H1 (cell line): ENCODE measurements around the gene TCEAL7. TPM values are rescaled to one million over a fixed set of nuclear protein-coding genes. Genes with fewer than 3 reads are reported as not detected.
A peak's percentile ranks its signal among the peaks of the same experiment; 100 is the strongest.

Experiments used
- CTCF ChIA-PET: fragments of 300-600 bp; sonication (Branson Sonifier 250); formaldehyde crosslinking; loops from one replicate; lab custom pipeline; 2021; ENCODE audit not compliant: partially characterized antibody; lab: Charles Lee
- POLR2A ChIA-PET: fragments of 300-600 bp; sonication (Branson Sonifier 250); formaldehyde crosslinking; loops from one replicate; lab custom pipeline; 2021; ENCODE audit warnings: inconsistent platforms; ENCODE audit not compliant: partially characterized antibody; lab: Charles Lee
- DNase-seq, 2 experiments: peaks; one replicate each; pipeline versions ENCODE4 v3.0.0 to v3.0.0-alpha.2; 2010 to 2022; ENCODE audit warnings: low spot score in 2 of 2, low read depth in 1 of 2, mixed read lengths in 1 of 2
- FAIRE-seq: peaks from 2 replicates; lab custom pipeline; 2011; peaks lifted over from hg19 to GRCh38; lab: Jason Lieb, UNC
- H2AFZ ChIP-seq: 2 replicates; pipeline ENCODE4 v1.8.1; 2012; ENCODE audit warnings: low read length, inconsistent platforms
- H2AK5ac ChIP-seq: 2 replicates; pipeline ENCODE4 v1.6.1; 2013; ENCODE audit warnings: low read depth, low read length
- H2BK120ac ChIP-seq: replicated peaks from 2 replicates; pipeline ENCODE3; 2013; ENCODE audit warnings: low read depth, low read length, inconsistent platforms
- H2BK12ac ChIP-seq: 2 replicates; pipeline ENCODE4 v1.6.1; 2013; ENCODE audit warnings: low read depth, low read length
- H2BK15ac ChIP-seq: 2 replicates; pipeline ENCODE4 v1.6.1; 2013; ENCODE audit warnings: low read length
- H2BK20ac ChIP-seq: 2 replicates; pipeline ENCODE4 v1.6.1; 2013; ENCODE audit warnings: low read length
- H2BK5ac ChIP-seq: 2 replicates; pipeline ENCODE4 v1.6.1; 2013; ENCODE audit warnings: low read depth, low read length
- H3K14ac ChIP-seq: 2 replicates; pipeline ENCODE4 v1.6.1; 2013; ENCODE audit warnings: inconsistent platforms; ENCODE audit not compliant: insufficient read length
- H3K18ac ChIP-seq: 2 replicates; pipeline ENCODE4 v1.6.1; 2013; ENCODE audit warnings: low read length; ENCODE audit errors: extremely low read depth
- H3K23ac ChIP-seq: 2 replicates; pipeline ENCODE4 v1.6.1; 2013; ENCODE audit warnings: inconsistent platforms; ENCODE audit not compliant: insufficient read length
- H3K23me2 ChIP-seq: 2 replicates; pipeline ENCODE4 v1.6.1; 2013; ENCODE audit warnings: low read depth, low read length
- H3K27ac ChIP-seq: 2 replicates; pipeline ENCODE4 v1.6.1; 2011; ENCODE audit warnings: low read depth, low read length, inconsistent platforms
- H3K27me3 ChIP-seq, 4 experiments: replicated peaks in 1 of 4; 1 replicate in 1 of 4; 2 replicates in 3 of 4; pipeline versions ENCODE4 v1.6.1 to v1.8.1; 2011 to 2013; ENCODE audit warnings: low read length in 3 of 4, mild to moderate bottlenecking in 3 of 4, inconsistent platforms in 2 of 4, mixed read lengths in 2 of 4, moderate library complexity in 1 of 4; ENCODE audit not compliant: control insufficient read depth in 3 of 4, insufficient read depth in 3 of 4; ENCODE audit errors: extremely low read depth in 1 of 4
- H3K36me3 ChIP-seq, 4 experiments: 2 replicates each; pipeline versions ENCODE4 v1.6.1 to v1.8.1; 2011 to 2013; ENCODE audit warnings: mild to moderate bottlenecking in 4 of 4, low read length in 3 of 4, moderate library complexity in 2 of 4, control low read depth in 1 of 4, inconsistent platforms in 1 of 4; ENCODE audit not compliant: insufficient read depth in 4 of 4, control insufficient read depth in 2 of 4
- H3K4ac ChIP-seq: replicated peaks from 2 replicates; pipeline ENCODE3; 2013; ENCODE audit warnings: low read length, low read depth, mixed read lengths, inconsistent platforms; ENCODE audit not compliant: insufficient read length
- H3K4me1 ChIP-seq, 4 experiments: replicated peaks in 1 of 4; 1 replicate in 1 of 4; 2 replicates in 3 of 4; pipeline versions ENCODE4 v1.6.1 to v1.8.1; 2011 to 2013; ENCODE audit warnings: low read length in 3 of 4, inconsistent platforms in 2 of 4, mixed read lengths in 1 of 4; ENCODE audit not compliant: insufficient read depth in 4 of 4, control insufficient read depth in 3 of 4
- H3K4me2 ChIP-seq, 2 experiments: 2 replicates each; pipeline versions ENCODE4 v1.6.1 to v1.8.1; 2011 to 2013; ENCODE audit warnings: low read depth in 2 of 2, low read length in 2 of 2, control low read depth in 1 of 2, inconsistent platforms in 1 of 2, mild to moderate bottlenecking in 1 of 2; ENCODE audit not compliant: insufficient read depth in 1 of 2
- H3K4me3 ChIP-seq, 4 experiments: fragments of 200-600, 300-600 bp in 1 of 4; sonication (generic), shearing (Covaris generic), sonication (Bioruptor Twin) in 1 of 4; 2 replicates each; pipeline versions ENCODE4 v1.5.1 to v1.8.1; 2011 to 2016; ENCODE audit warnings: low read length in 4 of 4, low read depth in 3 of 4, control low read depth in 2 of 4, inconsistent platforms in 2 of 4, mild to moderate bottlenecking in 2 of 4, mixed read lengths in 1 of 4, moderate library complexity in 1 of 4; ENCODE audit not compliant: insufficient read depth in 2 of 4; ENCODE audit errors: extremely low read depth in 1 of 4
- H3K56ac ChIP-seq: replicated peaks from 2 replicates; pipeline ENCODE3; 2013; ENCODE audit warnings: low read depth, mild to moderate bottlenecking, mixed read lengths, low read length, inconsistent platforms; ENCODE audit not compliant: insufficient read length
- H3K79me1 ChIP-seq: 2 replicates; pipeline ENCODE4 v1.6.1; 2013; ENCODE audit warnings: low read depth, low read length, control low read depth
- H3K79me2 ChIP-seq, 2 experiments: 2 replicates each; pipeline versions ENCODE4 v1.6.1 to v1.8.1; 2012 to 2013; ENCODE audit warnings: low read length in 2 of 2, mild to moderate bottlenecking in 2 of 2, inconsistent platforms in 1 of 2; ENCODE audit not compliant: insufficient read depth in 2 of 2, control insufficient read depth in 1 of 2
- H3K9ac ChIP-seq, 4 experiments: replicated peaks in 1 of 4; 1 replicate in 1 of 4; 2 replicates in 3 of 4; pipeline versions ENCODE4 v1.6.1 to v1.8.1; 2011 to 2013; ENCODE audit warnings: low read depth in 3 of 4, low read length in 3 of 4, control low read depth in 2 of 4, mild to moderate bottlenecking in 2 of 4, moderate library complexity in 2 of 4, inconsistent platforms in 1 of 4; ENCODE audit errors: extremely low read depth in 1 of 4
- H3K9me3 ChIP-seq, 2 experiments: 2 replicates each; pipeline versions ENCODE4 v1.6.1 to v1.8.1; 2012 to 2013; ENCODE audit warnings: mild to moderate bottlenecking in 2 of 2, moderate library complexity in 2 of 2, control low read depth in 1 of 2, inconsistent platforms in 1 of 2, low read depth in 1 of 2, low read length in 1 of 2, mixed read lengths in 1 of 2; ENCODE audit not compliant: insufficient read depth in 2 of 2
- H4K20me1 ChIP-seq, 2 experiments: replicated peaks in 1 of 2; 2 replicates each; pipeline versions ENCODE3 to v1.8.1; 2011 to 2013; ENCODE audit warnings: inconsistent platforms in 2 of 2, low read length in 2 of 2, mild to moderate bottlenecking in 1 of 2; ENCODE audit not compliant: insufficient read depth in 2 of 2, control insufficient read depth in 1 of 2
- H4K5ac ChIP-seq: 2 replicates; pipeline ENCODE4 v1.6.1; 2013; ENCODE audit warnings: low read length, low read depth, mixed read lengths, inconsistent platforms; ENCODE audit not compliant: insufficient read length
- H4K8ac ChIP-seq: 2 replicates; pipeline ENCODE4 v1.8.0; 2013; ENCODE audit warnings: mild to moderate bottlenecking, moderate library complexity, low read length, inconsistent platforms; ENCODE audit not compliant: insufficient read depth; ENCODE audit errors: extremely low read depth
- H4K91ac ChIP-seq: replicated peaks from 2 replicates; pipeline ENCODE3; 2013; ENCODE audit warnings: low read length, mixed read lengths, inconsistent platforms; ENCODE audit not compliant: insufficient read length
- BRCA1 ChIP-seq: IDR thresholded peaks from 2 replicates; pipeline ENCODE4 v1.6.1; 2012; ENCODE audit warnings: low read depth, low read length, improper control_type of control experiment
- CREB1 ChIP-seq: IDR thresholded peaks from 2 replicates; pipeline ENCODE4 v1.6.1; 2012; ENCODE audit warnings: inconsistent platforms
- EZH2 ChIP-seq: fragments of 200-600 bp; sonication (generic); IDR thresholded peaks from 2 replicates; pipeline ENCODE4 v1.7.1; 2012; ENCODE audit warnings: low read depth, mild to moderate bottlenecking, moderate library complexity, low read length, inconsistent platforms; ENCODE audit not compliant: severe bottlenecking
- HDAC6 ChIP-seq: IDR thresholded peaks from one replicate; pipeline ENCODE4 v1.7.1; 2012; ENCODE audit warnings: low read depth, mild to moderate bottlenecking, inconsistent platforms, low read length, moderate library complexity
- JUND ChIP-seq: IDR thresholded peaks from 2 replicates; pipeline ENCODE4 v1.6.1; 2011; ENCODE audit warnings: mild to moderate bottlenecking, improper control_type of control experiment, low read length
- NANOG ChIP-seq: IDR thresholded peaks from 2 replicates; pipeline ENCODE4 v1.6.1; 2011; ENCODE audit warnings: low read length, low read depth, mild to moderate bottlenecking, inconsistent platforms; ENCODE audit not compliant: insufficient read depth, poor library complexity, severe bottlenecking
- SIN3A ChIP-seq, 2 experiments: IDR thresholded peaks in 1 of 2; conservative IDR thresholded peaks in 1 of 2; 2 replicates each; pipeline ENCODE4 v1.6.1; 2011 to 2012; ENCODE audit warnings: low read length in 2 of 2, improper control_type of control experiment in 1 of 2, low read depth in 1 of 2, mild to moderate bottlenecking in 1 of 2
- SP1 ChIP-seq: IDR thresholded peaks from 2 replicates; pipeline ENCODE4 v1.6.1; 2011; ENCODE audit warnings: low read depth, low read length
- TBP ChIP-seq: IDR thresholded peaks from 2 replicates; pipeline ENCODE4 v1.6.1; 2011; ENCODE audit warnings: low read depth, low read length, improper control_type of control experiment
- TCF12 ChIP-seq: IDR thresholded peaks from 2 replicates; pipeline ENCODE4 v1.6.1; 2011; ENCODE audit warnings: low read depth, mild to moderate bottlenecking, low read length
- YY1 ChIP-seq: IDR thresholded peaks from 2 replicates; pipeline ENCODE4 v1.6.1; 2011; ENCODE audit warnings: low read depth, mild to moderate bottlenecking, low read length
- WGBS, 2 experiments: shearing (Covaris generic) in 1 of 2; methylation state at CpG; one replicate each; pipeline versions ENCODE4 v1.1.6 to v1.1.7; 2013 to 2015; ENCODE audit warnings: low lambda C conversion rate in 2 of 2, mixed read lengths in 2 of 2, inconsistent platforms in 1 of 2, low coverage in 1 of 2, missing lambda C conversion rate in 1 of 2; ENCODE audit not compliant: insufficient replicate concordance in 2 of 2, insufficient coverage in 1 of 2, insufficient read length in 1 of 2; ENCODE audit errors: extremely low coverage in 1 of 2, missing lambda C conversion rate in 1 of 2; 5-methylcytosine and 5-hydroxymethylcytosine counted together
- polyA plus RNA-seq, 7 experiments: library from polyadenylated mRNA; depleted of rRNA in 3 of 7; stranded (reverse) in 5 of 7; unstranded in 2 of 7; fragments of >200 nt in 5 of 7; fragments of 200-250 nt in 2 of 7; gene quantifications; 1 replicate in 5 of 7; 2 replicates in 1 of 7; 4 replicates in 1 of 7; pipeline versions ENCODE4 v1.2.1 to v1.2.3, GENCODE V29; 2011 to 2013; ENCODE audit warnings: missing spikeins in 2 of 7, mixed read lengths in 2 of 7
- total RNA-seq: library from RNA; stranded (reverse); fragmentation: NEBNext Ultra II Directional; extraction: Animal tissue kit (Norgen Biotek cat#: 25700); gene quantifications from 2 replicates; pipeline ENCODE4 v1.2.1, GENCODE V29; 2021

TCEAL7 gene
- total and polyA plus RNA-seq, 2 of the 8 experiments (the other 6 are each of a cell fraction or from before 2014, with no cell fraction given): 7.9 to 11.6 TPM

GRCh38 chrX:103356130-103356798, 26.2 kb downstream of the TCEAL7 start, which contains the start of gene TCEAL9:
Gene TCEAL9, plus strand, starts transcription at chrX:103356506. Its CDS starts 1,179 bp downstream, at chrX:103357685.
- Histone ChIP-seq H2BK12ac (no peak within 1 kb of the TSS), H4K8ac (peak within 1 kb of the TSS; percentile 31; the same call in 1 of the 2 replicates), H2BK5ac (no peak within 1 kb of the TSS), H3K9me3 (no peaks in the 10 kb centered on the region), H3K18ac (peak within 1 kb of the TSS; percentile 32; the same call in 1 of the 2 replicates), H3K27ac (peak within 1 kb of the TSS; percentile 70; the same call in 1 of the 2 replicates), H2AK5ac (no peak within 1 kb of the TSS), H3K4me1 (no peaks in the 10 kb centered on the region), H3K14ac (no peak within 1 kb of the TSS), H3K79me1 (no peaks in the 10 kb centered on the region), H4K5ac (peak within 1 kb of the TSS; percentile 6), H3K4ac (no peak within 1 kb of the TSS), H3K23ac (no peak within 1 kb of the TSS), H3K27me3 (no peaks in the 10 kb centered on the region), H3K23me2 (no peaks in the 10 kb centered on the region; the same call in 1 of the 2 replicates), H3K4me3 (peak within 1 kb of the TSS; percentile 72 to 94 (median 81)), H3K36me3 (peaks cover 0 to 9% (median 0%) of the 10 kb centered on the region in 4 experiments; a peak in 1 of 8 replicates), H3K79me2 (peaks cover 0 to 5% of the 10 kb centered on the region in 2 experiments; a peak in 1 of 4 replicates), H3K4me2 (peak within 1 kb of the TSS; percentile 64 to 74), H2BK20ac (no peak within 1 kb of the TSS), H2BK15ac (no peak within 1 kb of the TSS), H4K91ac (no peak within 1 kb of the TSS), H3K56ac (no peak within 1 kb of the TSS), H2BK120ac (no peak within 1 kb of the TSS), H2AFZ (no peak within 1 kb of the TSS), H4K20me1 (no peaks in the 10 kb centered on the region), H3K9ac (peak within 1 kb of the TSS; percentile 43 to 71 (median 56))
- peak; percentile 65 for FAIRE-seq
- ChIA-PET POLR2A (interaction anchor here (0.7 to 3.1 kb wide), 11 partner anchors 8 to 128 kb away, joined by 3 to 30 read pairs (median 4); partner anchors contain the start of genes BEX2 and BEX3), CTCF (interaction anchor here (1.2 kb wide), 1 partner anchor 19 kb away, joined by 6 read pairs; no protein-coding TSS in a partner anchor)
- DNase-seq: no peak
- 5% methylated on average over 12 of the region's 18 CpGs; no CpG with 5 or more reads in 1 of the 2 experiments for WGBS, 2 experiments
- TF ChIP-seq NANOG (no peak), TCF12 (no peak), YY1 (0 out of 2 replicates have a peak, but pooled peaks have one; percentile 30), HDAC6 (no peak), SIN3A (conservative IDR thresholded peaks at IDR 0.05 in 1 of 2, IDR thresholded peaks at IDR 0.05 in 1 of 2; ENCODE audit: low read depth in 1 of 2, low read length in 2 of 2) (no peak), JUND (no peak), SP1 (no peak), EZH2 (no peak), TBP (peak; percentile 42), BRCA1 (no peak), CREB1 (peak; percentile 83)
